Stromal cell of bone marrow (primary cell): ENCODE results near the gene NPAT.

ENCODE experiments used
- DNase-seq: peaks from one replicate; pipeline ENCODE4 v3.0.0-alpha.2; 2012; ENCODE audit warnings: low read depth

Gene NPAT

DNA sequence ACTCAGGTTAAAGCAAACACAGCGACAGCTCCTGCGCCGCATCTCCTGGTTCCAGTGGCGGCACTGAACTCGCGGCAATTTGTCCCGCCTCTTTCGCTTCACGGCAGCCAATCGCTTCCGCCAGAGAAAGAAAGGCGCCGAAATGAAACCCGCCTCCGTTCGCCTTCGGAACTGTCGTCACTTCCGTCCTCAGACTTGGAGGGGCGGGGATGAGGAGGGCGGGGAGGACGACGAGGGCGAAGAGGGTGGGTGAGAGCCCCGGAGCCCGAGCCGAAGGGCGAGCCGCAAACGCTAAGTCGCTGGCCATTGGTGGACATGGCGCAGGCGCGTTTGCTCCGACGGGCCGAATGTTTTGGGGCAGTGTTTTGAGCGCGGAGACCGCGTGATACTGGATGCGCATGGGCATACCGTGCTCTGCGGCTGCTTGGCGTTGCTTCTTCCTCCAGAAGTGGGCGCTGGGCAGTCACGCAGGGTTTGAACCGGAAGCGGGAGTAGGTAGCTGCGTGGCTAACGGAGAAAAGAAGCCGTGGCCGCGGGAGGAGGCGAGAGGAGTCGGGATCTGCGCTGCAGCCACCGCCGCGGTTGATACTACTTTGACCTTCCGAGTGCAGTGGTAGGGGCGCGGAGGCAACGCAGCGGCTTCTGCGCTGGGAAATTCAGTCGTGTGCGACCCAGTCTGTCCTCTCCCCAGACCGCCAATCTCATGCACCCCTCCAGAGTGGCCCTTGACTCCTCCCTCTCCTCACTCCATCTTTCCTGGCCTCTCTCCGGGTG is at the start of gene NPAT, which contains the start of gene ATM:
Gene NPAT, minus strand, starts transcription at position 65 of the 774 bp plus-strand sequence. CDS start 102 bp downstream, outside the sequence.
Gene ATM, plus strand, starts transcription at position 494 of the 774 bp plus-strand sequence. CDS start 4,558 bp downstream, outside the sequence.
- DNase-seq: peak; percentile 98

DNA sequence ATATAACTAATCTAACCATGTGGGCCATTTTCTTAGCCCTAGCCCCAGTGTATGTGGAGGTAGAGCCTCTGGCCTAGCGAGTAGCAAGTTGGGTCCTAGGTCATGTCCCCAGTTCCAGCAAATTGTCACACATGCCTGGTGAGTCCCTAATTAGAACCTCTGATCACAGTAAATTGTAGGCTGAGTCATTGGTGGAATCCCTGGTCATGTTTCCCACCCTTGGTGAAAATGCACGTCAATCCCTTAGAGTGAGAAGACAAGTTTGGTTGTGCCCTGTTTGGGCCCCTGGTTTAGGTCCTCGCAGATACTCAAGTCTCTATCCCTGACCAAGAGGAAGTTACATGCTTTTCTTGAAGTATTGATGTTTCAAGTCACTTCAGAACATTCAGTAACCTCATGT is 47.1 kb upstream of the NPAT start:
- DNase-seq: no peak

DNA sequence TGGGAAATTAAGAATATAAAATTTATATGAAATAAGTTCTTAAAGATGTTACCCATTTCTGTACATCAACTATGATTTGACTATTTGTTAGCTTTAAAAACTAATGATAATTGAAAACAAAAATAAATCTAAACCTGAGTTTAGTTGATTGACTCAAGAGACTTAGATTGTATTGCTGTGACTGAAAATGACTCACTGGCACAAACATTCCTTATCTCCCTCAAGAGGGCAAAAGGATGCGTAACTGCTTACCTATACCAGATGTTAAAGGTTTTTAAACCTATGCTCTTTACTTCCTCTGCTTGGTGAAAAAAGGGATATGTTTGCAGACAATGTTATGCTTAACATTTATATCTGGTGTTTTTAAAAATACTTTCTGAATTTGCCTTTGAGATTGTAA is 30.7 kb upstream of the NPAT start:
- DNase-seq: no peak

- DNase-seq: no peak
Measured at GRCh38 chr11:108246885-108247284, 24.4 kb upstream of the NPAT start.

DNA sequence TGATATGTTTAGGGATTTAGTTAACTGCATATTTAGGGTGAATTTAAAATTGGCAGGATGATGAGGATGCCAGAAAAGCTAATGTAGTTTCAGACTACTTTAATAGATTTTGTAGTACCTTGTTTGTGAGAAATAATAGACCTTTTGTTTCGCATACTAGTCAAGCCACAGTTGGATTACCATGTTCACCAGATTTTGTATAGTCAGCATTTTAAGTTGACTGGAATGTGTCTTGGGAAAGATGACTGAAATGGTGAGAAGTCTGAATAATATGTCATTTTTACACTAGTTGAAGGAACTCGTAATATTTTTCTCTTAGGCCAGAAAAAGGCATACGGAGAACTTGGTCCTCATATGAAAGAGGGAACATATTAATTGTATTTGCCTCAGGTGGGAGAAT is 23.9 kb upstream of the NPAT start:
- DNase-seq: no peak

DNA sequence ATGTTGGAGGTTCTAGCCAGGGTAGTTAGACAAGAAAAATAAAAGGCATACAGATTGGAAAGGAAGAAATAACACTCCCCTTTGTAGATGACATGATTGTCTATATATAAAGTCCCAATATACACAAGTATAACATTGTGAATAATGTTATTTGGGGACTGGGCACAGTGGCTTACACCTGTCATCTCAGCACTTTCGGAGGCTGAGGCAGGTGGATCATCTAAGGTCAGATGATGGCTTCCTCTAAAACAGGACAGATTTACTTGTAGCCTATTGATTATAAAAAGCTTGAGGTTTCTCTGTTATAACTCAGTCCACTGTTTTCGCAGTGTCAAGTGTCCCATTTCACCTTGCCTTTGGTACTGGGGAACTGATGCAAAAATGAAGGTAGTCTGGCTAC is 20.0 kb upstream of the NPAT start:
- no peak for DNase-seq

DNA sequence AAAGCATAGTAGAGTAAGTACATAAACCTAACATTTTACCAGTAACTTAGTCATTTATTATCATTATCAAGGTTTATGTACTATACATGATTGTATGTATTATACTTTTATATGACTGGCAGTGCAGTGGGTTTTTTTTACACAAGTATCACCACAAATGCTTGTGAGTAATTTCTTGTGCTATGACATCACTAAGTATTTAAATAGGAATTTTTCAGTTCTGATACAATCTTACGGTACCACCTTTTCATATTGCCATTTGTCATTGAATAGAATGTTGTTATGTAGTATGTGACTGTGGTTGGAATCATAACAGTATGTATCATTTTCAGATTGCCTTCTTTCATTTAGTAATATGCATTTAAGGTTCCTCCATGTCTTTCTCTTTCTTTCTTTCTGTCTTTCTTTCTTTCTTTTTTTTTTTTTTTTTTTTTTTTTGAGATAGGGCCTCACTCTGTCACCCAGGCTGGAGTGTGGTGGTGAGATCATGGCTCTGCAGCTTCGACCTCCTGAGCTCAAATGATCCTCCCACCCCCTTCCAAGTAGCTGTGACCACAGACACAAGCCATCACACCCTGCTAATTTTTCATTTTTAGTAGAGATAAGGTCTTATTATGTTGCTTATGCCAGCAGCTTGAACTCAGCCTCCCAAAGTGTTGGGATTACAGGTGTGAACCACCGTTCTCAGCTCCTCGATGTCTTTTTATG is 19.0 kb upstream of the NPAT start:
- DNase-seq: no peak

DNA sequence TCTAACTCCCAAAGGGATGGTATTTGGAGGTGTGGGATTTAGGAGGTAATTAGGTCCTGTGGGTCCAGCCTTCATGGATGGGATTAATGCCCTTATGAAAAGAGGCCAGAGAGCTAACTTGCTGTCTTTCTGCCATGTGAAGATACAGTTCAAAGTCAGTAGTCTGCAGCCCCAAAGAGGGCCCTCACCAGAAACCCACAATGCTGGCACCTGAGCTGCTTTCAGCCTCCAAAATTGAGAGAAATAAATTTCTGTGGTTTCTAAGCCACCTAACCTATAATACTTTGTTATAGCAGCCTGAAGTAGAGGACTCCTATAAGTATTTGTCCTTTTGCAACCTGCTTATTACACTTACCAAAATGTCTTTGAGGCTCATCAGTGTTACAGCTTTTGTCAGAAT is 16.6 kb upstream of the NPAT start:
- DNase-seq: no peak

- no peak for DNase-seq
Measured at GRCh38 chr11:108237058-108237481, 14.6 kb upstream of the NPAT start.

DNA sequence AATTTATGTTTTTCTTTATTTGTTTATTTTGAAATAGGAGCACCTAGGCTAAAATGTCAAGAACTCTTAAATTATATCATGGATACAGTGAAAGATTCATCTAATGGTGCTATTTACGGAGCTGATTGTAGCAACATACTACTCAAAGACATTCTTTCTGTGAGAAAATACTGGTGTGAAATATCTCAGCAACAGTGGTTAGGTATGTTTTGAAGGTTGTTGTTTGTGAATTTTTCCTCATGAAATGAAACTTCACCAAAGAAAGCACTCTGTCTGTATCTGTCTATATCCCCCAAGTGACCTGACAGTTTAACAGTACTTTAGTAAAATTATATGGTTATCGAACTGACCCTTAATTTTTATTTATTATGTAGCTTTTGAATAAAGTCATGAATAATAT is 13.2 kb upstream of the NPAT start:
- DNase-seq: no peak

DNA sequence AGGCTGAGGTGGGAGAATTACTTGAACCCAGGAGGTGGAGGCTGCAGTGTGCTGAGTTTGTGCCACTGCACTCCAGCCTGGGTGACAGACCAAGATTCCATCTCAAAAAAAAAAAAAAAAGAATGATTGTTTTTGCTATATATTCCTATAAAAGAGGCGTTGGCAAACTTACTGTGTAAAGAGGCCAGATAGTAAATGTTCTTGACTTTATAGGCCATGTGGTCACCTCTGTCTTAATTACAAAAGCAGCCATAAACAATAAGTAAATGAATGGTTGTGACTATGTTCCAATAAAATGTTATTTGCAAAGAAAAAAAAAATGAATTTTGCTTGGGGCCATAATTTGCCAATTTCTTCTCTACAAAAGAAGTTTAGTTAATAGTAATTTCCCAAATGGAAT is 12.8 kb upstream of the NPAT start:
- DNase-seq: no peak

DNA sequence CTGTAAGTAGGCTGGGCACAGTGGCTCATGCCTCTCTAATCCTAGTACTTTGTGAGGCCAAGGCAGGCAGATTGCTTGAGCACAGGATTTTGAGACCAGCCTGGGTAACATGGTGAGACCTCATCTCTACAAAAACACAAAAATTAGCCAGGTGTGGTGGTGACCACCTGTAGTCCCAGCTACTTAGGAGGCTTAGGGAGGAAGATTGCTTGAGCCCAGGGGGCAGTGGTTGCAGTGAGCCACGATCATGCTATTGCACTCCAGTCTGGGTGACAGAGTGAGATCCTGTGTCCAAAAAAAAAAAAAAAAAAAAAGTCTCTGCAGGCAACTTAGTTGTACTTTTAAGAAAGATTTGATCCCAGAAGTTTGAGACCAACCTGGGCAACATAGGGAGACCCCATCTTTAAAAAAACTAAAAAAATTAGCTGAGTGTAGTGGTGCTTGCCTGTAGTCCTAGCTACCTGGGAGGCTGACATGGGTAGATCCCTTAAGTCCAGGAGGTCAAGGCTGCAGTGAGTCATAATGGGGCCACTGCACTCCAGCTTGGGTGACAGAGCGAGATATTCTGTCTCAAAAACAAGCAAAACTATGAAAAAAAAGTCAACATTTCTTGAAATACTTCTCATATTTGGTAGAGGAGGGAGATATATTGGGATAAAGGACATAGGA is 11.0 kb upstream of the NPAT start:
- no peak for DNase-seq

- DNase-seq: no peak
Measured at GRCh38 chr11:108228251-108228650, 5.8 kb upstream of the NPAT start.

DNA sequence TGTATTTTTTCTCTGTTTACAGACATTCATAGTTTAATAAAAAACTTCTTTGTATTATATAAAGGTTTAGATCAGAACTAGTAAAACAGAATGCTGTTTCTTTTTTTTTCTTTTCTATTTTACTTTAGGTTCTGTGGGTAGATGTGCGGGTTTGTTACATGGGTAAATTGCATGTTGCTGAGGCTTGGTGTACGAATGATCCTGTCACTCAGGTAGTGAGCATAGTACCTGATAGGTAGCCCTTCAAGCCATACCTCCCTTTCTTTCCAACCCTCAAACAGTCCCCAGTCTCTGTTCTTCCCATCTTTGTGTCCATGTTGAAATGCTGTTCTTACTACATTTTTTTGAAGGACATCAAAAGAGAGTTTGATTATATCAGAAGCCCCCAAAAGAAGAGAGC is 3.6 kb upstream of the NPAT start:
- DNase-seq: no peak

DNA sequence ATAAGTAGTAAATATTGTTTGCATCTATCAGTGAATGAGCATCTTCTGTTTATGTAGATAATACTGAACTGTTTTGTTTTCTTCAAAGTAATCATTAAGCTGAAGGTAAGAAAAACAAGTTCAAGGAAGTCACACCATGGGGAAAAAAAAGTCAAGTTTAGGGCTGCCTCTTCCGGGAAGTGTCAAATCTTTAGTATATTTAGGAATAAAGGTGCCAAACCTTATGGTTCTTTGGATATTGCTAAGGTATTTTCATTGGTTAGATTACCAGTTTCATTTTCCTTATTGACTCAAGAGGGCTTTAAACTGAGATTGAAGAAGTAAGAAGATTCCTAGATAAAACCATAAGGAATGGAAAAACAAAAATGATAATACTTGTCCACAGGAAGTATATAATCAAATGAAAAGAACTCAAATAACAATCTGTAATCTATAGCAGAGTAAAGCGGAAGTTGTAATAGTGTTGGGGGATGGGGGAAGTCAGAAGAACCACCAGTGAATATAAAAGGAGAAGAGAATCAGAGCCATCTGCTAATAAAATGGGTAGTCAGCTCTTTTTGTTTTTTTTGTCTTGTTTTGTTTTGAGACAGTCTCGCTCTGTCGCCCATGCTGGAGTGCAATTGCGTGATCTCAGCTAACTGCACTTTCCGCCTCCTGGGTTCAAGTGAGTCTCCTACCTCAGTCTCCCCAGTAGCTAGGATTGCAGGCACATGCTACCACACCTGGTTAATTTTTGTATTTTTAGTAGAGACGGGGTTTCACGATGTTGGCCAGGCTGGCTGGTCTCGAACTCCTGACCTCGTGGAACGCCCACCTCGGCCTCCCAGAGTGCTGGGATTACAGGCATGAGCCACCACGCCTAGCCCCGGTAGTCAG is 2.7 kb upstream of the NPAT start:
- no peak for DNase-seq

DNA sequence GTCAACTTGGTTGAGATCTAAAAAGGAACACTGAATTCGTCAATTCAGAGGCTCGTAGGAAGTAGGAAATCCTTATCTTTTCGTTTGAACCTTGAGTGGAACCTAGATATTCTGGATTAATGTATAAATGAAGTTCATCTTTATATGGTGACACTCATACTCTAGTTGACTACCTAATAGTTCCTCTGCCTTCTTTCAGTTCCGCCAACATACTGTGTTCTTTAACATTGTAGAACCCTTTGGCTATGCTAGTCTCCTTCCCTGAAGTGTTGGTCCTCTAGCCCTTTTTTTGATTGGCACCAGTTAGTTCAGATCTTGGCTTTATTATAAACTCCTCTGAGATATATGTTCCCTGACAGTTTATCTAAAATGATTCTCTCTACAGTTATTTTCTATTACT is 1.9 kb upstream of the NPAT start:
- no peak for DNase-seq

DNA sequence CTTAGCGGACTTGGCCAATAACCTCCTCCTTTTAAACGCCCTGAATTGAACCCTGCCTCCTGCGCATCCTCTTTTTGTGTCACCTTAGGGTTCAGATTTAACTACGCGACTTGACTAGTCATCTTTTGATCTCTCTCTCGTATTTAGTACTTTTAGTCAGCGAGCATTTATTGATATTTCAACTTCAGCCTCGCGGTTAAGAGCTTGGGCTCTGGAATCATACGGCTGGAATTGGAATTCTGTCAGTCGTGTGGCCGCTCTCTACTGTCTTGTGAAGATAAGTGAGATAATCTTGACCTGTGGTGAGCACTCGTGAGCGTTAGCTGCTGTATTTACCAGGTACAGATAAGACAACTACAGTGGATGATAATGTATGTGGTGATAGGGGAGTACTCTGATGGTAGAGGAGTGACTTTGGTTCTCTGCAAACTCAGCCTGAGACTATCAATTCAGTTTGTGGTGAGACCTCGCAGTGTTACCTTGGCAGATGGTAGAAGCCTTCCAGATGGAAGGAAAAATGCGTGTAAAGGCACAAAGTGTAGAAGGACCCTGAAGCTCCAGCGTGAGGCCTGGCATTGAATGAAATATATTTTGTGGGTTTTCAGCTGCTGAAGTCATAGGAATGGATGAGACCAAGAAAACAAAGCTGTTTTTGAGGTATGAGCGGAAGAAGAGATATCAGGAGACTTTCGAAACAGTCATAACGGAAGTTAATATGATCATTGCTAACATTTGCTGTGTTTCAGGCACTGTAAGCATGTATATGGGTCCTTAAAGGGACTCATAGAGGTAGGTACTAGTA is 1.1 kb upstream of the NPAT start:
- no peak for DNase-seq

DNA sequence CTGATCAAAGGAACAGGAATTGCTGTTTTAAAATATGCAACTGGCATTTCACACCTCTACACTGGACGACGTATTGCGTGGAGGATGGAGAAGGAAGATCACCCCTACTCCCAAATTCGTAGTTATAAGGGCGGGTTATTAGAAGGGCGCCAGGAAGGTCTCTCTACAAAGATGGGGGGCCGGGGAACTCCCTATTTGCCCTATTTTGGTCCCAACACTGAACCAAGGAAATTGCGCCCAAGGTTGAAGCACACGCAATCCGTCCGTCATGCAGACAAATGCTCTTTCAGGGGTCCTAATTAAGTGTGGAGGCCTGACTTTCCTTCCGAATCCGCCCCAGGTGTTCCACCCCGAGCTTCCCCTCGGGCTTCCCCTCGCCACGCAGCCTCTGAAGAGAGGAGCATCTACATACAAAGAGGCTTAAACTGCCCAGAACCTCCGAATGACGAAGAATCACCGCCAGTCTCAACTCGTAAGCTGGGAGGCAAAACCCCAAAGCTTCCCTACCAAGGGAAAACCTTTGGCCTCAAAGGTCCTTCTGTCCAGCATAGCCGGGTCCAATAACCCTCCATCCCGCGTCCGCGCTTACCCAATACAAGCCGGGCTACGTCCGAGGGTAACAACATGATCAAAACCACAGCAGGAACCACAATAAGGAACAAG is 396 bp downstream of the NPAT start:
- DNase-seq: no peak

DNA sequence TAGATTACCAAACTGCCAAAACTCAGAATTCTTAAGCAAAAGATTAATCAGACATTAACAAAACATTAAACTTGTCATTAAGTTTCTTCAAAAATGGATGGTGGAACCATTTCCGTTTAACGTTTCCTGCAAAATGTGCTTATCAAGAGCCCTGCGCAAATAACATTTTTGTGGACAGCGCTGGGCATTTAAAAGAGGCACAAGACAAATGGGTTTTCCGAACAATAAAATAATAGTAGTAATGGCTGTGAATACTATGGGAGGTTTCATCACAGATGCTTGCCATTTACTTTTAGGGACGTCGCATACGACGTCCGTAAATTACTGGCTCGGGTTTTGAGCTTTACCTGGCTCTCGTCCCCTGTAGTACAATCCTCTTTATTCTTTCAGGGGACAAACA is 1.1 kb downstream of the NPAT start:
- DNase-seq: no peak

DNA sequence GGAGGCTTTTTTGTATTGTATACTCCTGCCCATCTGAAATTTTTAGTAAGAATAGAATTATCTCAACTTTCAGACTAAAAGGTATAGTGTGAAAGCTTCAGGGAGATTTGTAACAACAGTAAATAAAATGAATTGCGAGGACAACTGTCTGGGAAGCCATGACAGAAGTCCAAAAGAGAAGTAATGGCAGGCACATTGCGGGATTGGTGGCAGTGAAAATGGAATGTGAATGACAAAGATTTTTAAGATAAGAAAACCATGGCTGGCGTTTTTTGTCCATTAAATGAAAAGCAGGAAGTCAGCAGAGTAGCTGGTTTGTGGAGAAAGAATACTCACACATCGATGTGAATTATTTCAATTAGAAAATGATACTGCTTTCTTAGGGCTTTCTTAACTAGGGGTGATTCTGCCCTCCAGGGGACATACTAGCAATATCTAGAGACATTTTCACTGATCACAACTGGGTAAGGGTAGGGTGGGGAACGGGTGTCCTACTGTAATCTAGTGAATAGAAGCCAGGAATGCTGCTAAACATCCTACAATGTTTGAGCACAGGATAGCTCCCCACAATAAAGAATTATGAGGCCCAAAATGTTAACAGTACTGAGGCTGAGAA is 1.6 kb downstream of the NPAT start:
- DNase-seq: no peak
